ENCODE measurements around the gene PDK2.

The PDK2 gene

DNA sequence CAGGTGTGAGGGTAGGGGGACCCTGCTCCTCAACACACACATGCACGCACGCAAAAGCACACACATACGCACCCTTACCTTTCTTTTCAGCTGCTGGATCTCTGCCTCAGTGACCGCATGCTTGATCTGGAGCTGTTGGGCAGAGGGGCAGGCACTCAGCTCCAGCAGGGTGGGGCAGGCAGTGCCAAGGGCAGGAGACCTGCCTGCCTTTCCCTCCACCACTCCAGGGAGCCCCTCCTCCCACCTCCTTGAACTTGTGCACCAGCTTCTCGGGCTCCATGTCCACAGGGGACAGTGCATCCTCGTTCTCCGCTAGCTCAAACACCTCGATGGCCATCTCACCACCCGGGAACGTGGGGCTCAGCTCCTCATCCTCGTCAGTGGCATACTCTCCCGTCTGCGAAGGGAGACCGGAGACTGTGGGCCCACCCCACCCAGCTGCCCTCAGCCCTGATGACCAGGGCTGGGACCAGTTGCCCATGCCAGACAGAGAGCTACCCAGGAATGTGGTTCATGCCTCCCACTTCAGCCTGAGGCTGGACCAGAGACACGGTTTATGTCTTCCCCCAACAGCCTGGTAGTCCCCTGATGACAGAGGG lies 44.1 kb downstream of the PDK2 start:
- DNase-seq: no peak

DNA sequence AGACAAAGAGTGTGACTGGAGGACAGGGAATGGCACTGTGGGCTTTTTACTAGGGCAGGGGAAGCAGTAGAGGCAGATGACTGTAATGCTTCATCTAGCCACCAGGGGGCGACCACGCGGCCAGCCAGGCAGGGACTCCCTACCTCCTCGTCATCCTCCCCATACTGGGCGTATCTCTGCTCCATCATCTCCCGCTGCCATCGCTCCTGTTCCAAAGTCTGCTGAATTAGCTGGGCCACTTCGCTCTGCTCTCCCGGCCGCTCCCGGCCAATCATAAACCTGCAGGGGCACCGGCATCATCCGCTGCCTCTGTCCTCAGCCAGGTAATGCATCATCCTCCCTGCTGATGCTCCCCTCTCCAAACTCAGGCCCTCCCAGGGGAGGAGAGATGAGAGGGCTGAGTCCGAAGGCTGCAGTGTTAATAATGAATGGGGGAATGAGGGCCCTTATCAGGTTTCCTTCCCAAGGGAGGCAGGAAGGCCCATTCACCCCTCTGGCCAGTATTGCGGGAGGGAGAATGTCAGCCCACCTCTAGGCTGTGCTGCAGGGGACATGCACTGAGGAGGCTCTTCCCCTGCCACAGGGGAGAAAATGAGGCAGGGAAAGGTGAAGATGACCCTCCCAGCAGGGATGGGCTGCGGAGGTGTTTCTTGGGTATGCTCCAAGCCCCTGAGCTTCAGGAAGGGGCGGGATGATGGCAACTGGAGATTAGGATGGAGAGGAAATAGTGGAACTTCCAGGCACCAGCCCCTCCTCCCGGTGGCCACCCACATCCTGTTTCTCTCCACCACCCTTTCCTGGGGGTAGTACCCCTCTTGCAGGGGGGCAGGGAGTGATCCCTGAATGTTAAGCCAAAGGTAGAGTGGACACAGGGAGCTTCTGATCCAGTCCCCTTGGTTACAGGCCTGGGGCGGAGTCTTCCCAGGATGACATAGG lies 45.1 kb downstream of the PDK2 start:
- DNase-seq: peak; percentile 78

DNA sequence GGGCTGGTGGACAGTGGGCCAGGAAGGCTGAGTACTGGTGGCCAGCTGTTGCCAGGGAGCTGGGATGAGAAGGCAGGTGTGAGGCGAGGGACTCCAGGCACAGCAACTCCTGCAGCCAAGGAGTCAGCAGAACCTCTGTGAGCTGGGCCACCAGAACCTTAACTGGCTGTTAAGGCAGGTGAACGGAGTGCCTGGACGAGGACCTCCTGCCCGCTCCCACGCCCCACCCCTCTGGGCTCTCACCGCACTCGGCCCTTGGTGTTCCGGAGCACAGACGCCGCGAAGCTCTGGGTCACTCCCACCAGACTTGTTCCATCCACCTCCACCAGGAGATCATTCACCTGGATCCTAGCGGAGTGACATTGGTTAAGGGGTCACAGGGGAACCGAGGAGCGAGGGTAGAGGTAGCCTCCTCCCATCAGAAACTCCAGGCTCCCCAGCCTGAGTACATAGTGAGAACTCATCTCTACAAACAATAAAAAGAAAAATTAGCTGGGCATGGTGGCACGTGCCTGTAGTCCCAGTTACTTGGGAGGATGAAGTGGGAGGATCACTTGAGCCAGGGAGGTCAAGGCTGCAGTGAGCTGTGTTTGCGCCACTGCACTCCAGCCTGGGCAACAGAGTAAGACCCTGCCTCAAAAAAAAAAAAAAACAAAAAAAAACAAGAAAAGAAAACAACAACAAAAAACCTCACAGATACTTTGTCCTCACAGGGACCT lies 46.0 kb downstream of the PDK2 start:
- DNase-seq: no peak

DNA sequence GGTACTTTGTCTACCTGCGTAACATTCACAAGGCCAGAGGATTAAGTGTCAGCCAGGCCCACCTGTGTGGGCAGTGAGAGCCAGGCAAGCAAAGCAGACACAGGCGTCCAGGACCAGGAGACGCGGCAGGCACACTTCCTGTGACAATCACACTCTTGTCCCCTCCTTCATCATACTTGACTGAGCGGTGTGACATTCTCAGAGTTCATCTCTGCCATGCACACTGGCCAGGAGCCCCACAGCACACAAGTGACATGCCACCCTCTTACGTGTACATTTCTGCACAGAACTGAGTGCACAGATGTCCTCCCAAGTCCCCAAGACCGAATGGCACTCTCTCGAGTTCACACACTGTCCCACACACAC lies 46.6 kb downstream of the PDK2 start:
- DNase-seq: no peak

DNA sequence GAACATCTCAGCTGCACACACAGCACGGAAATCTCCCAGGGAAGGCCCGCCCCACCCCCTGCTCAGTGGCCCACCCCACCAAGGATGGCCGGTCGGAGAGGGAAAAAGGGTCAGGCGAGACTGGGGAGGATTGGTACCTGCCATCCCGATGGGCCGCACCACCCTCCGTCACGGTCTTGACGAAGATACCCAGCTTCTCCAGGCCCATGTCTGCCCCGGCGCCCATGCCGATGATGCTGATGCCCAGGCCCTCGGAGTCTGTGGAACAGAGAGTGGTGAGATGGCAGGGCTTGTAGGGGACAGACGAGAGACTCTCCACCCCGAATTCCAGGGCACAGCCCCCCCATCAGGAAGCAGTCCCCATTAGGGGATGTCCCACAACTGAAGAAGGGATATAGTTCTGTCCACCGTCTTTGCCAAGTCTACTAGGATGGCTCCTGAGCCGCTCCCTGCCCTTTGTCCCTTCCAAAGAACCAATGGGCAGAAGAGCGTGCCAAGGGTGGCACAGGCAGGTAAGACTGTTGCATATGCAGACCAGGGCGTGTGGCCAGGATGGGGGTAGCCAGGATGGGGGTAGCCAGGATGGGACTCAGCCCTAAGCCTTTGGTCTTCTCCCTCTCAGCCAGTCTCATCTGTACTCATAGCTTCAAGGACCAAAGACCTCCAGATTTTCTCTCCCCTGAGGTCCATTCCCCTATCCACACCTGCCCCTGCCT lies 48.5 kb downstream of the PDK2 start:
- DNase-seq: no peak

DNA sequence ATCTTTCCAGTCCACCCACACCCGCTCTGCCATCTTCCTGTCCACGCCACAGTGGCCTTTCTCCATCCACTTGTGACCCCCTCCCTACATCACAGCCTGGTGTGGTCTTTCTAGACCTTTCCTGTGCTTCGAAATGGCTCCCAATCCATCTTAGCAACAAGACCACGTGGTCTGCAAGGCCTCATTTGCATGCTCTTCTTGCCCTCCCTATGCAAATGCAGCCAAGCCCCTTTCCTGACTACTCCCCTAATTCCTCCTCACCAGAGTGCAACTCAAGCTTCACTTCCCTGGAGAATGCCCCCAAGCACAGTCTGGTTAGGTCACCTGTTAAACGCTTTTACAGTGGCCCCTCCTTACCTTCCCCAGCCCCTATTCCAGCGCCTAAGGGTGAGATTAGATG lies 49.2 kb downstream of the PDK2 start:
- no peak for DNase-seq

DNA sequence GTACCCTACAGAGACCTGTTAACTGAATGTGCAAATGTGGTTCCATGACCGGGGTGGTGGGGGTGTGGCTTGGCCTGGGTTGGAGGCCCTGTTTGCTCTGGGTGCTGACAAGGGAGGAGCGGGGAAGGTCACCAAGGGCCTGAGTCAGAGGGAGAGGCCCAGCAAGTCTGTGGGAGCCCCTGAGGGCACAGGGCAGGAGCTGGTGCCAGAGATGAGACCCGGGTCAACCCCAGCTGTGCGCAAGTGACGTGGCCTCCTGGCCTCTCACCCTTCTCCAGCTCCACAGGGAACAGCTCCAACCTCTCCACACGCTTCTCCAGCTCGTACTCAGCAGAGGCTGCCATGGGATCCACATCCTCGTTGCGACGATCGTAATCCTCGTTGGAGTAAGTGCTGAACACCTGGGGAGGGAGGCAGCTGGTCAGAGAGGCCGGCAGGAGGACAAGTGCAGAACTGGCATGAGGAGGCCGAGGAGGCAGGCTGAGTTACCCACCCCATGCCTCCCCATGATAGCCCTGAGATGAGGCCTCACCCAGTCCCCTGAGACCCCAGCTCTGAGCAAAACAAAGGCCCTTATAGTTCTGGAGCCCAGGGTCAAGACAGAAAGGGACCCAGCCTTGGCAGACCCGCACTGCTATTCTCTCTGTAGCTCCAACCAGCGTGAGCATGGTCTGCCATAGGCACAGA lies 49.8 kb downstream of the PDK2 start:
- DNase-seq: no peak

DNA sequence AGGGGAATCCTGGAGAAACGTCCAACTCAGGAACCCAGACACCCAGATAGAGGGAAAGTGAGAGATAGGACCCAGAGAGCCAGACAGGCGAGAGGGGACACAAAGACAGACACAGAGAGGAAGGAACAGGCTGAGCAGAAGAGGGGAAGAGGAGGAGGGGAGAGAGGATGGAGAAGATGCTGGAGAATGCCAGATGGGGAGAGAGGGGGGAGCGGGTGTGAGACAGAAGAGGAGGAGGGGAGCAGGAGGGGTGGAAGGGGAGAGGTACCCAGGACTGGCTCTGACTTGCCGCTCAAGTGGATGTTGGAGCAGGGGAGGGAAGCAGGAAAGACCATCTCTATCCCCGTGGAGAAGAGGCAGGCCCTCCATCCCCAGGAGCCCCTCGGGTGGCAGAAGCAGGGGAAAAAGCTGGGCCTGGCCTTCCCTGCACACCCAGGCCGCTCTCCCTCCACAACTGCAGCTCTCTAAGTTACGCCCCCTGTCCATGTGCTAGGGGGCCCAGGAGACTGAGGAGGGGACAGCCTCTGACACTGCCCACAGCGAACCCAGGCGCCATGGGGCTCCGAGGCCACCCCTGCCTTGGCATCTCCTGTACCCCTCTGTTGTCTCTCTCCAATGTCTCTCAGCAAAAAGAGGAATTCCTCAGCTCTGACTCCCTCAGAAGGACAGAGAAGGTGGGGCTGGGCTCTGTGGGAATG lies 50.5 kb downstream of the PDK2 start:
- DNase-seq: no peak

DNA sequence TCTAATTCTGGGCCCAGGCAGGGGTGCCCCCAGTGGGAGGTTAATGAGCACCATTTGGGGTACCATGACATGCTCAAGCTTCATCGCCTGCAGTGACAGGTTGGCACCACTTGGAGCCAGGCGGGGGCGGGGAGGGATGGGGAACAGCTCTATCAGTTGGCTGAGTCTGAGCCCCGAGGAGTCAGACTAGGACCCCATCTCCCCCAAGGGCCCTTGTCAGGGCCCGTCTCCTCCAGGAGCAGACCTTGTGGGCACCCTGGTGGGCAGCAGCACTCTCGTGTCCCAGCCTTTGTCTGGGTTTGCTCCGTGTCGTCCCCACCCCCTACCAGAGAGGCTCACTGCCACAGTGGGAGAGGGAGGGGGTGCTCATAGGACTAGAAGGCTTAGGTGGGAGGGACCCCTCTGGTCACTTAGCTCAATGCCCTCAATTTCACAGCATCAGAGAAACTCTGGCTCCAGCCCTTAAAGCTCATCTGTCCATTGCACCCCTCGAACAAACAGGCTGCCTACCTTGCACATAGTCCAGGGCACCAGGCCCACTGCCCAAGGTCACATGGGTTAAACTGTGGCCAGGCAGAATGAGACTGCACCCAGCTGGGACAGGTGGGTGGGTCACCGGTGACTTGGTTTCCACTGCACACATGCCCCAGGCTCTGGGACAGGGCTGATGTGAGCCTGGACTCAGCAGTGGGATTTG lies 51.2 kb downstream of the PDK2 start:
- DNase-seq: no peak

DNA sequence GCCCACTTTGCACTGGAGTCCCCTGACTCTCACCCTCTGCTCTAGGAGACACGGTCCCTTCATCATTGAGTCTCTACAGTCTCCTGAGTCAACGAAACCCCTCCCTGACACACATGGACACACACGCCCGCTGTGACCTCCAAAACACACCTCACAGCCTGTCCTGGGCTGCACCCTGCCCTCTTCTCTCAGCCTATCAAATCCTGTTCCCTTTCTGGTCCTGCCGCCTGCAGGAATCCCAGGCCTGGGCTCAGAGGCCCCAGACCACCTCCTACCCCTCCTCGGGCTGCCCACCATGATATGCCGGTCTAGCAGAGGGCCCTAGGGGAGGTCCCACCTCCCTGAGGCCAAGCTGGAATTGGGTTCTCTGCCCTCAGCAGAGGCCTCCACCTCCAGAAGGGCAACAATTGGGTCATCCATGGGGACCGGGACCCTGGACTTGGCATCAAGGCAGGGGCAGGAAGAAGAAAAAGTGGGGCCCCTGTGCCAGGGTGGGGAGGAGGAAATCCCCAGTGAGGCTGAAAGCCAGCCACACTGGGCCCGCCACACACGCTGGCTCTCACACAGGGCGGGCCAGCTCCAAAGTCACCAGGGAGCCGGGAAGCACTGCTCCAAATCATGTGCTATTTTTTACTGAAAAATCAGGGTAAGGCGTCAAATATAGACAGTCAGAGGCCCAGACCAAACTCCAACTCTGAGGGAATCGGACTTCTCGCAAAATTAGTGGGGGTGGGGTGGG lies 51.9 kb downstream of the PDK2 start:
- no peak for DNase-seq

DNA sequence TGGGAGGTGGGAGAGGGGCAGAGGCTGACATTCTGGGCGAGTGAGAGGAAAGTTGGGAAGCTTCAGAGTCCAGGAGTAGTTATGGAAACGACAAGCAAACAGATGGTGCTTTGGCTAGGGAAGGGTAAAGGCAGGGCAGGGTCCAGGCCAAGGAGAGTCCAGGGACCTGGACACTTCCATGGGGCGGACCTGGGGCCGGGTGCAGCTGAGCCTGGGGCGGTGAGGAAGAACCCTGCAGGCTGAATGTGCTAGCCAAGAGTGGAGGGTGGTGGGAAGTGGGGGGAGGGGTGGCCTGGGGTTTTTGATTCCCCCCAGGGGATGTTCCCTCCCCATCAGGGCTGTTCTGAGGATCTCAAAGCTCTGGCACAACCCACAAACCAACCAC lies 52.7 kb downstream of the PDK2 start:
- no peak for DNase-seq

DNA sequence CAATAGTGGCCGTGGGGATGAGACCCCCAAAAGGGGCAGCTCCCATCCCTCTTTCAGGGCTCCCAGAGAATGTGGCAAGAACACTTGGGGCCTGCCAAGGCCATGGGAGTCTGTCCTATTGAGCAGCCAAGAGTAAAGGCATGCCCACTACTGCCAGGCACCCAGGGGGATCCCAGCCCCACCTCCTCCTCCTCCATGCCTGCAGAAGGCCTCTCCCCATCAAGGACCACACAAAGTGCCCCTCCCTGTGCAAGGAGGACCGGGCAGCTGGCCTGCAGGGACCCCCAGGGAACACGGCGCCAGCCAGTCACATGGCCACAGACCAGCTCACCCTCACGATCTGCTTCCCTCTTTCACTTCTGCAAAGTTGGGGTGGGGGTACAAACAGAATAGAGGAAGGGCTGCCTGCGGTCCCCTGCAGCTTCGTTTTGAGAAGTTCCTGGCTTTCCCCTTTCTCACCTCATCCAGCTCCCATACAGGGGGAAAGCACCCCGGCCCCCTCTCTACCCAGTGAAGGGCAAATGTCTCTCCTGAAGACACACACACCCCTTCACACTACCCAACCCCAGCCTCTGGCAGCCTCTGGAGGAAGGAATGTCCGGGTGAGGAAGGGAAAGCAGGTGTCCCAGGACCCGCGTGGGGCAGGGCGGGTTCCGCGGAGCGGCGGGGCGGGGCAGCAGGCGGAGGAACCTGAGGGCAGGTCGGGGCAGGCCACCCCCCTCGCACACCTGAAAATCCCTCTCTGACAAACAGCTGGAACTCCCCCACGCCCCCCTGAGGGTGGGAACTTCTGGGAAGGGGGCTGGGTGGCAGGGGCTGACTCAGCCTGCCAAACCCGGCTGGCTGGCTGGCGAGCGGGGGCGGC lies 53.3 kb downstream of the PDK2 start:
- peak; percentile 67 for DNase-seq

DNA sequence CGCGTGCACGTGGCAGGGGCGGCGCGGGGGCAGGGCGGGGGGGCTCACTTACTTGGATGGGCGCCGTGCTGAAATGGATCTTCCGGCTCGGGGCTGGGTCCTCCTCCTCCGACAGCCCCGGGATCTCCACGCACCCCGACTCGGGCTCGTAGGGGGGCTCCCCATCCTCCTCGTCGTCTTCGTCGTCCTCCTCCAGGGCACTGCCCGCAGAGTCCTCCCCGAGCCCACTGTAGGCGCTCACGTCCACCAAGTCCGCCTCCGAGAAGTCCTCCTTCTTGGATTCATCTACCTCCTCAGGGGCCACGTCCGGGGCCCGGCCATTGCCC lies 53.9 kb downstream of the PDK2 start:
- DNase-seq: no peak

DNA sequence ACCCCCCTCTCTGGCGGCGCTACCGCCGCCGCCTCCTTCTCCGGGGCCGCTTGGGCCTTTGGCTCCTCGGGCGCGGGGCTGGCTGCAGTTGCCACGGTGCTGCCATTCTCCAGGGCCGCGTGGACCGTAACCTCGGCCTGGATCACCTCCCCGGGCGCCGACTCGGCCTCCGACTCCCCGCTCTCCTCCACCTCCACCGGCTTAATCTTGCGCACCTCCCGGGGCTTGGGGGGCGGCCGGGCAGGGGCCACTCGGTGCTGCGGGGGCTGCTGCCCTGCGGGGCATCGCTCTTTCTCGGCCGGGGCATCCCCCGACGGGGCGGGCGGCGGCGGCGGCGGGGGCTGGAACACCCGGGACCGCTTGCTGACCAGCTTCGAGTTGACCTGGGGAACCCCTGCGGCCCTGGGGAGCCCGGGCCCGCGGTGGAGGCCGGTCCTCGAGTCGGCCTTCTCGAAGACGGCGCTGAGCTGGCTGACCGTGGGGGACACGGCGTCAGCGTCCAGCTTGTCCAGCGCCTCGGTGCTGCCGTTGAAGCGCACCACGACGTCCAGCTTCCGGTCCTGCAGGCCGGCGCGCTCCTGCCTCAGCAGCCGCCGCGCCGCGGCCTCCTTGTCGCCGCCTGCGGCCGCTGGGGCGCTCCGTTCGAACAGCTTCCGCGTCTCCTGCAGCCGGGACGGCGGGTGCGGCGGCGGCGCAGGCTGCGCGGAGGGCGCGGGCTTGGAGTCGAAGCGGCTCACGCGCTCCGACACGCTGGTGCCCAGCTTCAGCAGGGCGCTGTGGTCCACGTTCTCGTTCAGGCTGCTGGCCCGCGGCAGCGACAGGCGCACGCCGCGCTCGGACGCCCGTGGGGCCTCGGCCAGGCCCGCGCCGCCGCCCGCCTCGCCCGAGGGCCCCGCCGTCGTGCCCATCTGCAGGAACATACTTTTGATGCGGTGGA lies 54.5 kb downstream of the PDK2 start:
- DNase-seq: peak; percentile 43

DNA sequence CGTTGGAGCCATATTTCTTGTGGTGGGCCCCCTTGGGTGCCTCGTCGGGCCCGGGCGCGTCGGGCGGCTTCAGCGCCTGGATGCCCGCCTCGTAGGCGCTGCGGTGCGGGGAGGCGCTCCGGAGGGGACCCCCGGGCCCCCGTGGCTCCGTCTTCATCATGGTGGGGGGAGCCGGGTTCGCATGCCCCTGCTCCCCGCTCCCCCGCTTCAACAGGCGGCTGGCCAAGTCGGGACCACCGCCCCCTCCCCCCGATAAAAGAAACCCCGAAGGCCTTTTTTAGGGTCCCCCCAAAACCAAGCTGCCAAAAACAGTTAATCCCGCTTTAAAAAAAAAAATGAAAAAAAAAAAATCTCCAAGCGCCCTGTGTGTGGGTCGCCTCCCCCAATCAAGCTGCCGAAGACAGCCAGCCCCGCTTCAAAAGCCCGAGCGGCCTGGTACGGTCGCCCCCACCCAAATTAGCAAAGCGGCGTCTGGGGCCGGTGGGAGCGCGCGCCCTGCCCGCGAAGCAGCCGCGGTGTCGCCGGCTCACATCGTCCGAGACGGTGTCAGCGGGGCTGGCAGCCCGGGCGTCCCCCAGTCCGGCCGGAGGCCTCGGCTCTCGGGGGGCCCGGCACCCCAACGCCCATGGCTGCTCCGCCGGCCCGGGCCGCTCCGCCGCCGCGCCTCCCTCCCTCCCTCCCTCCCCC lies 55.3 kb downstream of the PDK2 start, which contains the start of gene PPP1R9B:
Gene PPP1R9B (minus strand): TSS at position 324 of the 687 bp plus-strand sequence. CDS start 164 bp downstream, at position 160.
- DNase-seq: no peak

DNA sequence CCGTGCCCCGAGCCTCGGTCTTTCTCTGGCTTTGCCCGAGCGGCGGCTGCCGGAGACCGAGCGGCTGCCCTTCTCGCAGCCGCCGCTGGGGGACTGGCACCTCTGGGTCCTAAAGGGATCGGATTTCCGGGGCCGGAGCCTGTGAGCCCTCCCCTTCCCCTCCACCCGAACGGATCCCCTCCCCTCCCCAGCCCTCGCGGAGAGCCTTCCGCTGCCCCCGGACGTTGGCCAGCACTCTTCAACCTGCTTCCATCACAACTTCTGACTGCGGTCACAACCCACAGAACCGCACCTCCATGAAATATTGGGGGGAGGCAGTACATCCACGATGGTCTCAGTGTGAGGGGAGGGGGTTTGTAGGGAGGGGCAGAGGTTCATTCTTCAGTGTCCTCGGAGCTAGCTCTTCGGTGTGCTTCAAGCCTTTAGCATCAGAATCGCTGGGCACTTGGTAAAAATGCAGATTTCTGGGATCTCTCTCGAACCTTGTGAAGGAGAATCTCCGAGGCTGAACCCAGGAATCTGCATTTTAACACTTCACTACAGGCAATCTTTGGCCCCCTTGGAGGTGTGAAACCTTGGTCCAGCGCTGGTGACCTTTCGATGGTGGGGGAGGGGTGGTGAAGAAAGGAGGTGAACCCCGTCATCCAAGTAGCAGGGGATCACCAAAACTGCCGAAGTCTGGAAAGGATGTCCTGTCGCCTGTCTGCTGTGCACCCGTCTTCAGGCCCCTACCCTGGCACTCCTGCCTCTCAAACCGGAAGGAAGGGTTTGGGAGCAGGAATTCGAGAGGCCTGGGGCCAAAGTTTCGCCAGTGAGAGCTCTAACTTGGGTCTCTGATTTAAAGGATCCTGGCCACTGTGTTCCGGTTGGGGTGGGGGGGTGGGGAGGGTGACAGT lies 56.1 kb downstream of the PDK2 start:
- DNase-seq: peak; percentile 94

Data from fibroblast of skin of scalp (primary cell).